D721Med (cell line): ENCODE results near the gene NPC1.
"Not testable (repeated sequence)": the region's sequence is repeated elsewhere in the genome, so short reads cannot be mapped to it uniquely, and the experiment has no call there.

Source experiments
- DNase-seq: peaks from one replicate; pipeline ENCODE4 v3.0.0; 2011; ENCODE audit warnings: low spot score; ENCODE audit not compliant: insufficient read length
- FAIRE-seq: peaks from 2 replicates; lab custom pipeline; 2011; peaks lifted over from hg19 to GRCh38; lab: Jason Lieb, UNC
- CTCF ChIP-seq: IDR thresholded peaks from 2 replicates; pipeline ENCODE4 v1.5.1; 2012; ENCODE audit warnings: mild to moderate bottlenecking, control low read depth; ENCODE audit not compliant: insufficient read depth; ENCODE audit errors: missing control alignments

The NPC1 gene

GRCh38 chr18:23499291-23499781 is 87.0 kb downstream of the NPC1 start:
- no peak for TF ChIP-seq CTCF
- FAIRE-seq (no peak), DNase-seq (no peak)

GRCh38 chr18:23498877-23499276 is 87.4 kb downstream of the NPC1 start:
- DNase-seq (peak; percentile 72), FAIRE-seq (peak; percentile 80)
- peak; percentile 88 for TF ChIP-seq CTCF

- no peak for TF ChIP-seq CTCF
- DNase-seq (no peak), FAIRE-seq (no peak)
These were observed 88.2 kb downstream of the NPC1 start for GRCh38 chr18:23498117-23498516.

GRCh38 chr18:23495723-23496440 is 90.4 kb downstream of the NPC1 start:
- FAIRE-seq, result no peak
- DNase-seq, result no peak
- TF ChIP-seq CTCF, result no peak

- FAIRE-seq (no peak), DNase-seq (no peak)
- no peak for TF ChIP-seq CTCF
These were observed 91.3 kb downstream of the NPC1 start for GRCh38 chr18:23494992-23495391.

- peak; percentile 6 for FAIRE-seq
- DNase-seq, result no peak
- TF ChIP-seq CTCF, result no peak
These were observed 92.7 kb downstream of the NPC1 start for GRCh38 chr18:23493654-23494053.

GRCh38 chr18:23489586-23489985 is 96.7 kb downstream of the NPC1 start:
- DNase-seq, FAIRE-seq: not testable (repeated sequence)
